ENCODE measurements around the gene LHFPL6.

GRCh38 chr13:39605677-39606320, 2.8 kb upstream of the LHFPL6 start:
- TF ChIP-seq, protein P1, sequence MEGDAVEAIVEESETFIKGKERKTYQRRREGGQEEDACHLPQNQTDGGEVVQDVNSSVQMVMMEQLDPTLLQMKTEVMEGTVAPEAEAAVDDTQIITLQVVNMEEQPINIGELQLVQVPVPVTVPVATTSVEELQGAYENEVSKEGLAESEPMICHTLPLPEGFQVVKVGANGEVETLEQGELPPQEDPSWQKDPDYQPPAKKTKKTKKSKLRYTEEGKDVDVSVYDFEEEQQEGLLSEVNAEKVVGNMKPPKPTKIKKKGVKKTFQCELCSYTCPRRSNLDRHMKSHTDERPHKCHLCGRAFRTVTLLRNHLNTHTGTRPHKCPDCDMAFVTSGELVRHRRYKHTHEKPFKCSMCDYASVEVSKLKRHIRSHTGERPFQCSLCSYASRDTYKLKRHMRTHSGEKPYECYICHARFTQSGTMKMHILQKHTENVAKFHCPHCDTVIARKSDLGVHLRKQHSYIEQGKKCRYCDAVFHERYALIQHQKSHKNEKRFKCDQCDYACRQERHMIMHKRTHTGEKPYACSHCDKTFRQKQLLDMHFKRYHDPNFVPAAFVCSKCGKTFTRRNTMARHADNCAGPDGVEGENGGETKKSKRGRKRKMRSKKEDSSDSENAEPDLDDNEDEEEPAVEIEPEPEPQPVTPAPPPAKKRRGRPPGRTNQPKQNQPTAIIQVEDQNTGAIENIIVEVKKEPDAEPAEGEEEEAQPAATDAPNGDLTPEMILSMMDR (IDR thresholded peaks at IDR 0.05) = no peak
- no peak for TF ChIP-seq POLR2AphosphoS5 (IDR thresholded peaks at IDR 0.05; ENCODE audit: low read depth, low read length)
- TF ChIP-seq REST (IDR thresholded peaks at IDR 0.05; ENCODE audit: insufficient read depth in 1 of 2, low read depth in 2 of 2, low read length in 1 of 2) = no peak
- no peak for TF ChIP-seq SIN3A (IDR thresholded peaks at IDR 0.05; ENCODE audit: borderline replicate concordance, insufficient read depth, low read depth, low read length)

All from Panc1 (cell line).